Transverse colon (tissue), 4 donors: ENCODE results near the gene VGLL4. TPM values are rescaled to one million over a fixed set of nuclear protein-coding genes. Genes with fewer than 3 reads are reported as not detected.

ENCODE experiments used
- DNase-seq: peaks from one replicate; pipeline ENCODE4 v3.0.0-alpha.2; 2019
- H3K27ac ChIP-seq, 4 donors: fragments of 200-600 bp; sonication (generic); 2 replicates each; pipeline ENCODE4 v1.5.1; 2016 to 2018; ENCODE audit warnings: inconsistent platforms in 4 of 4
- H3K27me3 ChIP-seq: fragments of 200-600 bp; sonication (generic); 2 replicates; pipeline ENCODE4 v1.5.1; 2017; ENCODE audit warnings: inconsistent platforms
- H3K36me3 ChIP-seq, 4 donors: fragments of 200-600 bp; sonication (generic); 2 replicates each; pipeline ENCODE4 v1.5.1; 2017 to 2019; ENCODE audit warnings: inconsistent platforms in 4 of 4
- H3K4me1 ChIP-seq, 4 donors: fragments of 200-600 bp; sonication (generic); 2 replicates each; pipeline ENCODE4 v1.5.1; 2017 to 2020; ENCODE audit warnings: inconsistent platforms in 4 of 4
- H3K4me3 ChIP-seq, 4 donors: fragments of 200-600 bp; sonication (generic); 1 replicate in 1 of 4; 2 replicates in 3 of 4; pipeline versions ENCODE4 v1.5.1 to v1.6.1; 2017 to 2019; ENCODE audit warnings: inconsistent platforms in 4 of 4
- H3K9me3 ChIP-seq, 2 donors: fragments of 200-600 bp; sonication (generic); 2 replicates each; pipeline ENCODE4 v1.5.1; 2017 to 2019; ENCODE audit warnings: inconsistent platforms in 2 of 2
- EP300 ChIP-seq: sonication (generic); formaldehyde crosslinking; IDR thresholded peaks from one replicate; pipeline ENCODE4 v1.6.1; 2017; ENCODE audit warnings: antibody characterized with exemption, low read depth
- POLR2A ChIP-seq: fragments of 450-650 bp; IDR thresholded peaks from one replicate; pipeline ENCODE4 v1.6.1; 2016; ENCODE audit warnings: antibody characterized with exemption, mild to moderate bottlenecking, moderate library complexity
- POLR2AphosphoS5 ChIP-seq, 3 donors: sonication (generic); formaldehyde crosslinking; IDR thresholded peaks; one replicate each; pipeline ENCODE4 v1.6.1; 2016; ENCODE audit warnings: antibody characterized with exemption in 3 of 3
- WGBS, 2 donors: methylation state at CpG; one replicate each; pipeline ENCODE4 v1.1.5; 2018; ENCODE audit warnings: low coverage in 1 of 2; 5-methylcytosine and 5-hydroxymethylcytosine counted together
- in situ Hi-C, 4 donors: fragments of 200-750 bp; cut with MboI; loops; one replicate each; pipeline versions ENCODE4 v1.15.0 to v1.15.1; 2017; ENCODE audit warnings: low sequenced_read_pairs in 3 of 4, low pct_ligation_motif_present in 1 of 4, low pct_unique_long_range_greater_than_20kb in 1 of 4
- intact Hi-C: fragments of 100-400 bp; cut with DNase I; formaldehyde crosslinking; loops from one replicate; pipeline ENCODE4 v1.15.1; 2023; ENCODE audit warnings: low total_unique reads
- total RNA-seq, 4 donors: library from RNA; depleted of rRNA; stranded (reverse); fragments of >200 nt; gene quantifications; one replicate each; pipeline ENCODE4 v1.1.0, GENCODE V29; 2016
- TF ChIP-seq, protein P1 (sequence below), 5 experiments: fragments of 200-600 bp in 3 of 5; fragments of 450-650 bp in 2 of 5; sonication (generic) in 3 of 5; IDR thresholded peaks; 1 replicate in 2 of 5; 2 replicates in 3 of 5; pipeline ENCODE4 v1.5.1; 2016 to 2017; ENCODE audit warnings: antibody characterized with exemption in 5 of 5, inconsistent platforms in 3 of 5, mild to moderate bottlenecking in 2 of 5, moderate library complexity in 1 of 5

The VGLL4 gene
- total RNA-seq, 4 donors from 2014 or later = 67.3 to 175 (median 95.0) TPM

DNA sequence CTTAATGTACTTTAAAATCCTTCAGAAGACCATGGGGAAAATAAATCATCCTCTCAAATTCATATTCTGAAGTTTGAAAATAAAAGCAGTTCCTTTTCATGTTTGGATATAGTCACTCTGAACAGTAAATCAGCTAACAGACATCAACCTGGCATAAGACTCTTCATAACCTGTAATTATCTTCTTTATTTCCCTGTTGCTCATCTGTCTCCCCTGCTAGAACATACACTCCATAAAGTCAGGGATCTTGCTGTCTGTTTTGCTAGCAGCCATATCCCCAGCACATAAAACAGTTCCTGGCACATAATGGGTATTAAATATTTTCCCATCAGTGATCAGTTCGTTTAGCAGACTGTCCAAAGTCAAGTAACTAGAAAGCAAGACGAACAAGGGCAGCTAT, 11.2 kb downstream of the VGLL4 start:
- Histone ChIP-seq H3K9me3 (no peaks in the 10 kb centered on the region), H3K27ac (peak overlapping the region; percentile 6 to 96 (median 60)), H3K4me1 (peaks cover 27 to 94% (median 71%) of the 10 kb centered on the region in 4 donors), H3K27me3 (no peaks in the 10 kb centered on the region), H3K4me3 (no peak overlapping the region), H3K36me3 (no peaks in the 10 kb centered on the region)
- in situ Hi-C loops (no loop called here), intact Hi-C loops (no loop called here)
- no peak for DNase-seq
- WGBS, 2 donors = 39% methylated on average over 2 of the region's 2 CpGs; no CpG with 5 or more reads in 1 of the 2 donors
- TF ChIP-seq, protein P1, sequence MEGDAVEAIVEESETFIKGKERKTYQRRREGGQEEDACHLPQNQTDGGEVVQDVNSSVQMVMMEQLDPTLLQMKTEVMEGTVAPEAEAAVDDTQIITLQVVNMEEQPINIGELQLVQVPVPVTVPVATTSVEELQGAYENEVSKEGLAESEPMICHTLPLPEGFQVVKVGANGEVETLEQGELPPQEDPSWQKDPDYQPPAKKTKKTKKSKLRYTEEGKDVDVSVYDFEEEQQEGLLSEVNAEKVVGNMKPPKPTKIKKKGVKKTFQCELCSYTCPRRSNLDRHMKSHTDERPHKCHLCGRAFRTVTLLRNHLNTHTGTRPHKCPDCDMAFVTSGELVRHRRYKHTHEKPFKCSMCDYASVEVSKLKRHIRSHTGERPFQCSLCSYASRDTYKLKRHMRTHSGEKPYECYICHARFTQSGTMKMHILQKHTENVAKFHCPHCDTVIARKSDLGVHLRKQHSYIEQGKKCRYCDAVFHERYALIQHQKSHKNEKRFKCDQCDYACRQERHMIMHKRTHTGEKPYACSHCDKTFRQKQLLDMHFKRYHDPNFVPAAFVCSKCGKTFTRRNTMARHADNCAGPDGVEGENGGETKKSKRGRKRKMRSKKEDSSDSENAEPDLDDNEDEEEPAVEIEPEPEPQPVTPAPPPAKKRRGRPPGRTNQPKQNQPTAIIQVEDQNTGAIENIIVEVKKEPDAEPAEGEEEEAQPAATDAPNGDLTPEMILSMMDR (IDR thresholded peaks at IDR 0.05) = no peak
- TF ChIP-seq POLR2AphosphoS5 (IDR thresholded peaks at IDR 0.05) (no peak), POLR2A (no peak), EP300 (no peak)

GRCh38 chr3:11631820-11632219, 11.9 kb downstream of the VGLL4 start:
- WGBS, 2 donors = 60 to 74% methylated on average over 1 to 9 of the region's 9 CpGs
- DNase-seq = no peak
- Histone ChIP-seq H3K27me3 (no peaks in the 10 kb centered on the region), H3K36me3 (no peaks in the 10 kb centered on the region), H3K4me3 (no peak overlapping the region), H3K27ac (peak overlapping the region; percentile 6 to 96 (median 60)), H3K4me1 (peaks cover 27 to 92% (median 69%) of the 10 kb centered on the region in 4 donors), H3K9me3 (no peaks in the 10 kb centered on the region)
- no peak for TF ChIP-seq POLR2A
- TF ChIP-seq, protein P1 (IDR thresholded peaks at IDR 0.05) = no peak
- no peak for TF ChIP-seq EP300
- no peak for TF ChIP-seq POLR2AphosphoS5 (IDR thresholded peaks at IDR 0.05)
- intact Hi-C loops = no loop called here
- in situ Hi-C loops = no loop called here

DNA sequence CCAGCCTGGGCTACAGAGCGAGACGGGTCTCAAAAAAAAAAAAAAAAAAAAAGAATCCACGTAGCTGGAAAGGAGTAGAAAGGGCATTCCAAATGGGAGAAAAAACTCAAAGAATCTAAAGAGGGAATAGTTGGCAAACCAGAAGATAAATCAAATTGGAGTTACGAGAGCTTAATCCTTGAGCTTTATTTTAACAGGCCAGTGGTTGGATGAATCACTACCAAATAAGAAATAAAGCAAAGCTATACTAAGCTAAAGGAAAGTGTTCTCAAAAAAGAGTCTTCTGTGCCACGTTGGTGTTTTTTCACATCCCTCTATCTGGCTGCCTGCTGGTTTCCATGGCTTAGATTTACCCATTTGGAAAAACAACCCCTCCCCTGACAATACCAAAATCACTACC, 14.0 kb downstream of the VGLL4 start:
- H3K4me1 ChIP-seq = peaks cover 23 to 91% (median 70%) of the 10 kb centered on the region in 4 donors
- H3K4me3 ChIP-seq = no peak overlapping the region
- intact Hi-C loops (no loop called here), in situ Hi-C loops (no loop called here)
- peak overlapping the region; percentile 26 to 96 (median 52) for H3K27ac ChIP-seq
- DNase-seq = no peak
- no peaks in the 10 kb centered on the region for H3K27me3 ChIP-seq
- H3K36me3 ChIP-seq = no peaks in the 10 kb centered on the region
- H3K9me3 ChIP-seq = no peaks in the 10 kb centered on the region
- TF ChIP-seq POLR2AphosphoS5 (IDR thresholded peaks at IDR 0.05) = peak in 1 of 3 donors; percentile 24
- TF ChIP-seq EP300 = no peak
- TF ChIP-seq, protein P1 (IDR thresholded peaks at IDR 0.05) = no peak
- no peak for TF ChIP-seq POLR2A
- WGBS, 2 donors = 59 to 61% methylated on average over 4 to 5 of the region's 5 CpGs

DNA sequence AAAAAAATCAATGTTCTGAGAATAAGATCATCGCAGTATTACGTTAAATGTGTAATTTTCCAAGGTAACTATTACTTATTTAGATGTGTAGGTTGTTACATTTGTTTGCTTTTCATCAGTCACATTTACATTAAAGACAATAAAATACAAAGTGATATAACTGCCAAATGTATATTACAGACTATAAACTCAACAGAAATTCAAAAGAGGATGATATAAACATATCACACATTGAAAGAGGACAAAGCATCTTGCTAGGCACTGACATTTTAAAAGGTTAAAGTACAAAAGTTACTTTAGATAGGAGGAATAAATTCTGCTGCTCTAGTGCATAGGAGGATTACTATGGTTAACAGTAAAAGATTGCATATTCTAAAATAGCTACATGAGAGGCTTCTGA, 16.1 kb downstream of the VGLL4 start:
- H3K27me3 ChIP-seq = no peaks in the 10 kb centered on the region
- peaks cover 21 to 91% (median 76%) of the 10 kb centered on the region in 4 donors for H3K4me1 ChIP-seq
- DNase-seq = no peak
- peak in 1 of 3 donors; percentile 20 for TF ChIP-seq POLR2AphosphoS5 (IDR thresholded peaks at IDR 0.05)
- TF ChIP-seq, protein P1 (IDR thresholded peaks at IDR 0.05) = no peak
- H3K36me3 ChIP-seq = no peaks in the 10 kb centered on the region
- 41 to 74% methylated on average over 2 of the region's 2 CpGs for WGBS, 2 donors
- no peaks in the 10 kb centered on the region for H3K9me3 ChIP-seq
- intact Hi-C loops = no loop called here
- H3K4me3 ChIP-seq = no peak overlapping the region
- in situ Hi-C loops = no loop called here
- peak overlapping the region; percentile 7 to 96 (median 58) for H3K27ac ChIP-seq
